Breast epithelium (tissue), 3 donors: Measurements from ENCODE around the gene GDF10.

Experiments used
- POLR2A ChIP-seq: fragments of 450-650 bp; IDR thresholded peaks from one replicate; pipeline ENCODE4 v1.6.1; 2016; ENCODE audit warnings: antibody characterized with exemption, mild to moderate bottlenecking, moderate library complexity
- POLR2AphosphoS5 ChIP-seq, 3 donors: sonication (generic); formaldehyde crosslinking; IDR thresholded peaks; one replicate each; pipeline ENCODE4 v1.6.1; 2017; ENCODE audit warnings: antibody characterized with exemption in 3 of 3

GRCh38 chr10:47330366-47330765 is 30.4 kb downstream of the GDF10 start:
- TF ChIP-seq POLR2A (no peak), POLR2AphosphoS5 (IDR thresholded peaks at IDR 0.05) (no peak)
